Measurements from ENCODE around the gene ILF2. TPM values are rescaled to one million over a fixed set of nuclear protein-coding genes. Genes with fewer than 3 reads are reported as not detected.
A peak's percentile ranks its signal among the peaks of the same experiment; 100 is the strongest.

The ILF2 gene
- total RNA-seq, 3 donors from 2014 or later: 92.2 to 169 (median 147) TPM

GRCh38 chr1:153655333-153655732 lies 15.5 kb downstream of the ILF2 start:
- H3K36me3 ChIP-seq: no peaks in the 10 kb centered on the region
- H3K27ac ChIP-seq: no peak overlapping the region
- TF ChIP-seq POLR2AphosphoS5 (IDR thresholded peaks at IDR 0.05): no peak
- no peak for TF ChIP-seq CTCF (IDR thresholded peaks at IDR 0.05)
- no peak for TF ChIP-seq POLR2A (IDR thresholded peaks at IDR 0.05)
- no peak for DNase-seq (ENCODE audit: low spot score in 2 of 2)
- peaks cover 0 to 4% of the 10 kb centered on the region in 2 donors for H3K4me1 ChIP-seq
- H3K27me3 ChIP-seq: no peaks in the 10 kb centered on the region
- H3K4me3 ChIP-seq: no peak overlapping the region
- intact Hi-C loops (cut with DNase I; ENCODE audit: low total_unique reads): no loop called here
- no peaks in the 10 kb centered on the region for H3K9me3 ChIP-seq

- TF ChIP-seq CTCF (IDR thresholded peaks at IDR 0.05): no peak
- no peak for TF ChIP-seq POLR2A (IDR thresholded peaks at IDR 0.05)
- Histone ChIP-seq H3K4me3 (no peak overlapping the region), H3K27me3 (no peaks in the 10 kb centered on the region), H3K4me1 (peaks cover 0 to 7% of the 10 kb centered on the region in 2 donors), H3K36me3 (no peaks in the 10 kb centered on the region), H3K9me3 (no peaks in the 10 kb centered on the region), H3K27ac (peak overlapping the region; percentile 83)
- DNase-seq (ENCODE audit: low spot score in 2 of 2): peak in 1 of 2 donors; percentile 52
- intact Hi-C loops (cut with DNase I; ENCODE audit: low total_unique reads): no loop called here
Observed at GRCh38 chr1:153652805-153653500, 17.8 kb downstream of the ILF2 start.

GRCh38 chr1:153651771-153652170 lies 19.0 kb downstream of the ILF2 start:
- TF ChIP-seq POLR2AphosphoS5 (IDR thresholded peaks at IDR 0.05) (no peak), POLR2A (IDR thresholded peaks at IDR 0.05) (no peak), CTCF (IDR thresholded peaks at IDR 0.05) (no peak)
- DNase-seq (ENCODE audit: low spot score in 2 of 2): no peak
- H3K9me3 ChIP-seq: no peaks in the 10 kb centered on the region
- no peak overlapping the region for H3K27ac ChIP-seq
- H3K27me3 ChIP-seq: no peaks in the 10 kb centered on the region
- no peaks in the 10 kb centered on the region for H3K36me3 ChIP-seq
- intact Hi-C loops (cut with DNase I; ENCODE audit: low total_unique reads): no loop called here
- H3K4me3 ChIP-seq: no peak overlapping the region
- H3K4me1 ChIP-seq: peaks cover 0 to 7% of the 10 kb centered on the region in 2 donors

- peak overlapping the region; percentile 59 to 69 for H3K27ac ChIP-seq
- H3K27me3 ChIP-seq: no peaks in the 10 kb centered on the region
- intact Hi-C loops (cut with DNase I; ENCODE audit: low total_unique reads): no loop called here
- H3K9me3 ChIP-seq: no peaks in the 10 kb centered on the region
- peak; percentile 88 to 89 for DNase-seq (ENCODE audit: low spot score in 2 of 2)
- peaks cover 0 to 7% of the 10 kb centered on the region in 2 donors for H3K4me1 ChIP-seq
- no peak overlapping the region for H3K4me3 ChIP-seq
- TF ChIP-seq CTCF (IDR thresholded peaks at IDR 0.05) (no peak), POLR2AphosphoS5 (IDR thresholded peaks at IDR 0.05) (peak in 1 of 3 donors; percentile 32), POLR2A (IDR thresholded peaks at IDR 0.05) (no peak)
- no peaks in the 10 kb centered on the region for H3K36me3 ChIP-seq
Observed at GRCh38 chr1:153649863-153650235, 20.9 kb downstream of the ILF2 start.

- Histone ChIP-seq H3K27ac (peak overlapping the region; percentile 59 to 69), H3K9me3 (no peaks in the 10 kb centered on the region), H3K4me1 (peaks cover 0 to 7% of the 10 kb centered on the region in 2 donors), H3K27me3 (no peaks in the 10 kb centered on the region), H3K36me3 (no peaks in the 10 kb centered on the region), H3K4me3 (no peak overlapping the region)
- intact Hi-C loops (cut with DNase I; ENCODE audit: low total_unique reads): no loop called here
- TF ChIP-seq POLR2A (IDR thresholded peaks at IDR 0.05): no peak
- no peak for TF ChIP-seq POLR2AphosphoS5 (IDR thresholded peaks at IDR 0.05)
- no peak for TF ChIP-seq CTCF (IDR thresholded peaks at IDR 0.05)
- DNase-seq (ENCODE audit: low spot score in 2 of 2): no peak
Observed at GRCh38 chr1:153649137-153649862, 21.5 kb downstream of the ILF2 start.

Measured in breast epithelium (tissue), 4 donors.